ENCODE measurements around the gene PRR13.
"Not testable (repeated sequence)": the region's sequence is repeated elsewhere in the genome, so short reads cannot be mapped to it uniquely, and the experiment has no call there.

PRR13 gene

DNA sequence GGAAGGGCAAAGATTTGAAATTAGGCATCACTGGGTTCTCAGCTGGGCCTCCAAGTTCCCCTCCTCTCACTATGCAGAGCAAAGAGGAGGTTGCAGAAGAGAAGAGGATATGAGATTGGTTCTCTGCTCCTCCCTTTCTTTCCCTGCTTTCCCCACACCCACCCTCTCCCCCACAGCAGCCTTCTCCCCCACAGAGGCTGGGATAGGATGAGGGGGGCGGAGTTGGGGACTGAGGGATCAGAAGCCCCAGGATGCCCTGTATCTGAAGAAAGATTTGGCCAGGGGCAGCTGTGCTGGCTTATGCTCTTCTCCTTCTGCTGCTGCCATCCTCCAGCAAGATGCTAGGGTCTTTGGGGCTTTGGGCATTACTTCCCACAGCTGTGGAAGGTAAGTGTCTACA lies 17.9 kb upstream of the PRR13 start, which contains the start of gene AMHR2:
TSS of gene AMHR2 (plus strand) at position 259 of the 400 bp plus-strand sequence. CDS start at position 339, 80 bp downstream.
- FAIRE-seq (no peak), DNase-seq (ENCODE audit: insufficient read length) (no peak)
- TF ChIP-seq POLR2A (IDR thresholded peaks at IDR 0.05; ENCODE audit: low read depth, low read length): no peak
- TF ChIP-seq TAF1 (IDR thresholded peaks at IDR 0.05; ENCODE audit: borderline replicate concordance, low read depth, low read length): no peak
- TF ChIP-seq POLR2AphosphoS5 (IDR thresholded peaks at IDR 0.05; ENCODE audit: low read depth, low read length): no peak

DNA sequence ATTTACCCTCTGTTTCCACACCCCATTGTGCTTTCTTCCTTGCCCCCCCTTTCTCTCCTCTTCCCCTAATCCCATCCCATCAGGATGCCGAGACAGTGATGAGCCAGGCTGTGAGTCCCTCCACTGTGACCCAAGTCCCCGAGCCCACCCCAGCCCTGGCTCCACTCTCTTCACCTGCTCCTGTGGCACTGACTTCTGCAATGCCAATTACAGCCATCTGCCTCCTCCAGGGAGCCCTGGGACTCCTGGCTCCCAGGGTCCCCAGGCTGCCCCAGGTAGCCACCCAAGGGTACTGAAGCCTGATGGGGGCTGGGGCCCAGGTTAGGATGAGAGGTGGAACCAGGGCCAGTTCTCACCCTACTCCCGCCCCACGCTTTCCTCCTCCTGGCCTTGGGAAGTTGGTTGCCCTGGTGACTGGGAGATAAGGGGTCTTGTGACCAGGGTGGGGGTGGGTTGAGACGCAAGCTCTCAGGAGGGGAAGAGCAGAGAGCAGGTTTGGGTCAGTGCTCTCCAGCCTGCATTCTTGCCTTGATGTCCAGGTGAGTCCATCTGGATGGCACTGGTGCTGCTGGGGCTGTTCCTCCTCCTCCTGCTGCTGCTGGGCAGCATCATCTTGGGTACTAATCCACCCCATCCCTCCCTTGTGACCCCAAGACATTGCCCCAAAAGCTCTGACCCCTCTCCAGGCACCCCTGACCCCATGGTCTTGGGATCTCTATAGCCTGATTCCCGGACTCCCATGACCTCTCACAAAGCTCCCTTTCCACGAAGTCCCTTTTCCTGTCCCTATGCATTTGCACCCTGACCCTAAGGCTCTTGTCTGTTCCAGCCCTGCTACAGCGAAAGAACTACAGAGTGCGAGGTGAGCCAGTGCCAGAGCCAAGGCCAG lies 16.7 kb upstream of the PRR13 start:
- TF ChIP-seq POLR2A (IDR thresholded peaks at IDR 0.05; ENCODE audit: low read depth, low read length): no peak
- TF ChIP-seq POLR2AphosphoS5 (IDR thresholded peaks at IDR 0.05; ENCODE audit: low read depth, low read length): no peak
- TF ChIP-seq TAF1 (IDR thresholded peaks at IDR 0.05; ENCODE audit: borderline replicate concordance, low read depth, low read length): no peak
- FAIRE-seq (no peak), DNase-seq (ENCODE audit: insufficient read length) (no peak)

- FAIRE-seq (no peak), DNase-seq (ENCODE audit: insufficient read length) (no peak)
- TF ChIP-seq POLR2AphosphoS5 (IDR thresholded peaks at IDR 0.05; ENCODE audit: low read depth, low read length) (no peak), TAF1 (IDR thresholded peaks at IDR 0.05; ENCODE audit: borderline replicate concordance, low read depth, low read length) (no peak), POLR2A (IDR thresholded peaks at IDR 0.05; ENCODE audit: low read depth, low read length) (no peak)
These were observed 15.9 kb upstream of the PRR13 start for GRCh38 chr12:53425515-53426150.

GRCh38 chr12:53427905-53428594 lies 13.5 kb upstream of the PRR13 start:
- no peak for DNase-seq (ENCODE audit: insufficient read length)
- TF ChIP-seq POLR2A (IDR thresholded peaks at IDR 0.05; ENCODE audit: low read depth, low read length): no peak
- no peak for TF ChIP-seq TAF1 (IDR thresholded peaks at IDR 0.05; ENCODE audit: borderline replicate concordance, low read depth, low read length)
- no peak for FAIRE-seq

- no peak for TF ChIP-seq POLR2A (IDR thresholded peaks at IDR 0.05; ENCODE audit: low read depth, low read length)
- no peak for TF ChIP-seq TAF1 (IDR thresholded peaks at IDR 0.05; ENCODE audit: borderline replicate concordance, low read depth, low read length)
- no peak for TF ChIP-seq POLR2AphosphoS5 (IDR thresholded peaks at IDR 0.05; ENCODE audit: low read depth, low read length)
- no peak for DNase-seq (ENCODE audit: insufficient read length)
- no peak for FAIRE-seq
These were observed 12.8 kb upstream of the PRR13 start for GRCh38 chr12:53428741-53429140.

- TF ChIP-seq TAF1 (IDR thresholded peaks at IDR 0.05; ENCODE audit: borderline replicate concordance, low read depth, low read length) (no peak), POLR2AphosphoS5 (IDR thresholded peaks at IDR 0.05; ENCODE audit: low read depth, low read length) (no peak), POLR2A (IDR thresholded peaks at IDR 0.05; ENCODE audit: low read depth, low read length) (no peak)
- no peak for DNase-seq (ENCODE audit: insufficient read length)
- no peak for FAIRE-seq
These were observed 11.4 kb upstream of the PRR13 start for GRCh38 chr12:53430116-53430515.

DNA sequence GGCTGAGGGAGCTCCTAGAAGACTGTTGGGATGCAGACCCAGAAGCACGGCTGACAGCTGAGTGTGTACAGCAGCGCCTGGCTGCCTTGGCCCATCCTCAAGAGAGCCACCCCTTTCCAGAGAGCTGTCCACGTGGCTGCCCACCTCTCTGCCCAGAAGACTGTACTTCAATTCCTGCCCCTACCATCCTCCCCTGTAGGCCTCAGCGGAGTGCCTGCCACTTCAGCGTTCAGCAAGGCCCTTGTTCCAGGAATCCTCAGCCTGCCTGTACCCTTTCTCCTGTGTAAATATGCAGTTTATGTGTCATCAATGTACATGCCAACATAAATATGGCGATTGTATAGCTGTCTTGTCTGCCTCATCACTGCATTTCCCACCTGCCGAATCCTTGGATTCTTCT lies 10.3 kb upstream of the PRR13 start:
- DNase-seq (ENCODE audit: insufficient read length): no peak
- no peak for TF ChIP-seq TAF1 (IDR thresholded peaks at IDR 0.05; ENCODE audit: borderline replicate concordance, low read depth, low read length)

GRCh38 chr12:53435326-53435725 lies 6.2 kb upstream of the PRR13 start:
- DNase-seq (ENCODE audit: insufficient read length); FAIRE-seq: not testable (repeated sequence)

More for the DNA sequence above, 10.3 kb upstream of the PRR13 start:
- FAIRE-seq: no peak

GRCh38 chr12:53439582-53439981 lies 2.0 kb upstream of the PRR13 start:
- not testable (repeated sequence) for DNase-seq (ENCODE audit: insufficient read length); FAIRE-seq

DNA sequence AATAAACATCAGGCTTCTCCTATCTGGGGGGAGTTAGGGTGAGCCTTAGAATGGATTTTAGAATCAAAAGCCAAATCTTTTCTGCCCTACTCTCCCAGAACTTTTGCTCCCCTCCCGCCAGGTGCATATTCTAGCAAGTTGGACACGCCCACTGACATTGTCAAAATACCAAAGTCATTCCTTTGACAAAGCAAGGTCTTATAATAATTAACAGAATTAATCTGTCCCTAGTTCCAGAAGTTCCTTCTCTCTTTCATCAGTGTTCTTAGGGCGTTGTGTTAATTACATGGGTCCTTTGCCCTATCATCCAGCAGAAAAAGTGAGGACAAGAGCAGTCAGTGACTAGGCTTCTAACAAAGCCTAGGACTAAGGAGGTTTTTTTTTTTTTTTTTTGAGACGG lies 2.4 kb downstream of the PRR13 start:
- TF ChIP-seq POLR2A (IDR thresholded peaks at IDR 0.05; ENCODE audit: low read depth, low read length): no peak
- FAIRE-seq (no peak), DNase-seq (ENCODE audit: insufficient read length) (no peak)

DNA sequence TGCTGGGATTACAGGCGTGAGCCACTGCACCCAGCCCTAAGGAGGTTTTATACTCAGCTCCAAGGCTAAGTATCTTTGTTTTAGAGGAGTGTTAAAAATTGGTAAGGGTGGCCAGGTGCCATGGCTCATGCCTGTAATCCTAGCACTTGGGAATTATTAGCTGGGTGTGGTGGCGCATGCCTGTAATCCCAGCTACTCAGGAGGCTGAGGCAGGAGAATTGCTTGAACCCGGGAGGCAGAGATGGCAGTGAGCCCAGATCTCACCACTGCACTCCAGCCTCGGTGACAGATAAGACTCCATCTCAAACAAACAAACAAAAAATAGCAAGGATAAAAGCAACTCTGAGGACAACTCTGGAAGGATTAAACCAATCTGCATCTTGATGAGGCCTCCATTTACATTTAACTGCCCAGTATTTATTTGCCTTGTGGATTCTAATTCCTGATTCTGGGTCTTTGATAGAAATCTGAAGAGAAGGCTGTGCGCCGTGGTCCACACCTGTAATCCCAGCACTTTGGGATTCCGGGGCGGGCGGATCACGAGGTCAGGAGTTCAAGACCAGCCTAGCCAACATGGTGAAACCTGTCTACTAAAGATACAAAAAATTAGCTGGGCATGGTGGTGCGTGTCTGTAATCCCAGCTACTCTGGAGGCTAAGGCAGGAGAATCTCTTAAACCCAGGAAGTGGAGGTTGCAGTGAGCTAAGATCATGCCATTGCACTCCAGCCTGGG lies 3.2 kb downstream of the PRR13 start:
- DNase-seq (ENCODE audit: insufficient read length); FAIRE-seq: not testable (repeated sequence)

DNA sequence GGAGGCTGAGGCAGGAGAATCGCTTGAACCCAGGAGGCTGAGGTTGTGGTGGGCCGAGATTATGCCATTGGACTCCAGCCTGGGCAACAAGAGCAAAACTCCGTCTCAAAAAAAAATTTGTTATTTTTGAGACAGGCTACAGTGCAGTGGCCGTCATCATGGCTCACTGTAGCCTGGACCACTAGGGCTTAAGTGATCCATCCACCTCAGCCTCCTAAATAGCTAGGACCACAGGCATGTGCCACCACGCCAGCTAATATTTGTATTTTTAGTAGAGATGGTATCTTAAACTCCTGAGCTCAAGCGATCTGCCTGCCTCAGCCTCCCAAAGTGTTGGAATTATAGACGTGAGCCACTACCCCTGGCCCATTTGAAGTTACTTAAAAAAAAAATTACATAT lies 9.4 kb downstream of the PRR13 start:
- no peak for DNase-seq (ENCODE audit: insufficient read length)
- TF ChIP-seq TAF1 (IDR thresholded peaks at IDR 0.05; ENCODE audit: borderline replicate concordance, low read depth, low read length) (no peak), POLR2AphosphoS5 (IDR thresholded peaks at IDR 0.05; ENCODE audit: low read depth, low read length) (no peak), POLR2A (IDR thresholded peaks at IDR 0.05; ENCODE audit: low read depth, low read length) (no peak)
- FAIRE-seq: no peak
